Hypothalamus (tissue), 51 donors: Measurements from ENCODE around the gene TEKT1.
A peak's percentile ranks its signal among the peaks of the same experiment; 100 is the strongest.
"Not testable (repeated sequence)": the region's sequence is repeated elsewhere in the genome, so short reads cannot be mapped to it uniquely, and the experiment has no call there.

Source experiments
- DNase-seq, 51 donors: peaks; one replicate each; lab custom pipeline; 2025; lab: John Stamatoyannopoulos, UW

Gene TEKT1

DNA sequence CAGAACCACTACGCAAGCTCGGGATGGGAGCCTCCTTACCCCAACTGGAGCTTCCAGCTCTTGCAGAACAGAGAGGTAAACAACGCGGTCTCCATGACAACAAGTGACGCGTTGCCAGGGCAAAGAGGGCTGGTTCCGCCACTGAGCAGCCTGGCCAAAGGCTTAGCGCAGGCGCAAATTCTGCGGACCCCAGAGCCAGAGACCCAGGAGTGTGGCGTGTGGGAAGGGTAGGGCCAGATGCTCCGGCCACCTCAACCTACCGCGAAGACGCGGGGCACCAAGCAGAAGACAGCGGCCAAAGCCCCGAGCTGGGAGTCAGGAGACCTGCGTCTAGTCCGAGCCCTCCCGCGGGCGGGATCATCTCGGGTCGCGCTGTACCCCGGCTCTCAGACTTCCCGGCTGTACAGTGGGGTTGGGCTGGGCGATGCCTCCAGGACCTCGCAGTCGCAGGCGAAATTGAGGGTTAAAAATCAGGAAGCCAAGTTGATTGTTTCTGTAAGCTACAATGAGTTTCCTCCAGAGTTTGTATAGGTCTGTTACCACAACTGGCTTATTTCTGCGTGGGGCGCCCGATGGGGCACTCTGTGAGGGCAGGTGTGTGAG is at the start of gene TEKT1:
Gene TEKT1 (minus strand): TSS at position 69 of the 603 bp plus-strand sequence. CDS start 1,353 bp downstream, outside the sequence.
- peak in 49 of 51 donors; percentile 1 to 84 (median 58) for DNase-seq

DNA sequence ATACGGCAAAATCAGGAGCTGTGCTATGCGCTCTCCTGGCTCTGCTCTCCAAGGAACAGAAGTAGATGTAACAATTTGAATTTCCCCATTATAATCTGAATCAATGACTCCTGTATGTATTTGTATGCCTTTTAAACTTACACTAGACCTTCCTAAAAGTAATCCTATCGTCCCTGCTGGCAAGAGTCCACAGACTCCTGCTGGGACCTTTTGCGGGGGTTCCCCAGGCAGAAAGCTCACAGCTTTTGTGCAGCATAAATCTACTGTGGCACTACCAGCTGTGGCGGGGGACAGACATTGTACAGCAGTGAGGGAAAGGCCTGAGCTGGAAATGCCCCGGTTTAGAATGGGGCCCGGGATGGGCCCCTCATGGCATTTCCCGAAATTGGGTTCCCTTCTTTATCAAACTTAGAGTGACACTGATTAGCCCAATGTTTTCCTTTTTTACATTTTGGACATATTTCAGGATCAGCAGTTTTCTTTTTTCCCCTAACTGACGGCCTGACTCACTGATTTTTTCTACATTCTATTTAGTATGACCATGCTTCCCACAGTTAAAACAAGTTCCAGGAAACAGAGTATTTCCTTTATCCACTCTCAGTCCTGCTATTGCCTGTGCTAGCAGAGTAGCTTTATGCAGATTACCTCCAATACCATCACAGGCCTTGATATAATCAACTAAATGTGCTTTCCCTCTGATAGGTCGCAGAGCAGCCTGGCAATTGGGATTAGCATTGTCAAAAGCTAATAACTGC is 47.9 kb upstream of the TEKT1 start:
- DNase-seq = not testable (repeated sequence)

DNA sequence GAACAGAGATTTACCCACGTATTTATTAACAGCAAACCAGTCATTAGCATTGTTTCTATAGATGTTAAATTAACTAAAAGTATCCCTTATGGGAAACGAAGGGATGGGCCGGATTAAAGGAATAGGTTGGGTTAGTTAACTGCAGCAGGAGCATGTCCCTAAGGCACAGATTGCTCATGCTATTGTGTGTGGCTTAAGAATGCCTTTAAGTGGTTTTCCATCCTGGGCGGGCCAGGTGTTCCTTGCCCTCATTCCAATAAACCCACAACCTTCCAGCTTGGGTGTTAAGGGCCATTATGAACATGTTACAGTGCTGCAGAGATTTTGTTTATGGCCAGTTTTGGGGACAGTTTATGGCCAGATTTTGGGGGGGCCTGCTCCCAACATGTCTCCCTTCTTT is 43.7 kb upstream of the TEKT1 start:
- DNase-seq = not testable (repeated sequence)

DNA sequence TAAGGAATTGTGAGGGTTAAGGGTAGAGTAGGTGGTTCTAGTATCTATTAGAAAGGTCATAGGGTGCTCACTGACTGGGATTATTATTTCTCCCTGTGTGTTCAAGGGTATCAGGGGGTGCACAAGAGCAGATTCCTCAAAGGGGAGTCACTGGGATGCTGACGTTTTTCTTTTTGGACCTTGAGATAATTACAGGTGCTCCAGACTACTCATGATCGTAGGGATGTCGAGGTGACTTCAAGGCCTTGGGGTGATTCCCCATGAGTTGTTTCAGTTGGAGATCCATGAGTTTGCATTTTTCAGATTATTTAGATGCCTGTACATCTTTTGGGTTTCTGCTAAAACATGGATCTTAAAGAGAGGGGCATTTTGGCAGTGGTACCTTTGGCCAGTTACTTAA is 41.4 kb upstream of the TEKT1 start:
- no peak for DNase-seq

DNA sequence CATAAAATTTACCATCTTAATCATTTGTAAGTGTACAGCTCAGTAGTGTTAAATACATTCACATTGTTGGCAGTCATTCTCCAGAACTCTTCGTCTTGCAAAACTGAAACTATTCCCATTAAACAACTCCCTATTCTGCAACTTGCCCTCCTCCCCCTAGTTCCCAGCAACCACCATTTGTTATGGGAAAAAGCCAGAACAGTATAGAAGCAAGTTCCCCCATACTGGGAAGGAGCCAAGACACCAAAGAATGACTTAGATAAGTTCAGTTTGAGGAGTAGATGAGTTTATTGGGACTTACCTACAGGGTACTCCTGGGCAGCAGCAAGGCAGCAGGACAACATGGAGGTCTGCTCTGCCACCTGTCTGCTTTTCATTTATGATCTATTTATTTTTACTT is 39.3 kb upstream of the TEKT1 start:
- DNase-seq = no peak

DNA sequence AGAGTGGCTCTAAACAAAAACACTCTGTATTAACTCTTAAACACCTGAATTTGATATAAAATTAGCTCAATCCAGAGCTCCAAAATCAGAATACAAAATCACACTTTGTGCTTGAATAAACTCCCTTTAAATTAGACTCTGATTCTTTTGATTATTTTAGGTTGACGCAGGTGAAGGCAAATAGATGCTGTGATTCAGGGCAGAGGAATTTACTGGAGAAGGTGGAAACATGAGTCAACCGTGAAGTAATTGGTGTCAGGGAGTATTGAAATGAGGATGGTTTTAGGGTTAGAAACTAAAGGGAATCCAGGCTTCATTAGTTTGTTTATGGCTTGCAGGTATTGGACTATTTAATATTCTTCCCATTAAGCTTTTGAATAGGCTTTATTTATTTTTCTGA is 37.1 kb upstream of the TEKT1 start:
- DNase-seq = no peak

DNA sequence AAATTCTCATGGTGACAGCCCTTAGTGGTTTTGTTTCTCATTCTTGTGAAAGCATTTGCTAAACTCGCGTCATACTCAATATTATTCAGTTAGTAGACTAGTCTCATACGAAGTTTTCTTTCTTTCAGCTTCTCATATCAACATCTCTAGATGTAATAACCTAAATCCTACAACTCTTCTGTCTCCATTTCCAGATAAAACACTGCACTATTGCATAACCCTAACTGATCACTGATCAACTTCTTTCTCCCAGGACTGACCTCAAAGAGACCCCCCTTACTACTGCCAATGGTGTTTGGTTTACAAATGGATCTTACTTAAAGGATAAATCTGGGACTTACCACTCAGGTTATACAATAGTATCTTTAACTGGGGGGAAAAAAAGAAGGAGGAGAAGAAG is 36.3 kb upstream of the TEKT1 start:
- no peak for DNase-seq

DNA sequence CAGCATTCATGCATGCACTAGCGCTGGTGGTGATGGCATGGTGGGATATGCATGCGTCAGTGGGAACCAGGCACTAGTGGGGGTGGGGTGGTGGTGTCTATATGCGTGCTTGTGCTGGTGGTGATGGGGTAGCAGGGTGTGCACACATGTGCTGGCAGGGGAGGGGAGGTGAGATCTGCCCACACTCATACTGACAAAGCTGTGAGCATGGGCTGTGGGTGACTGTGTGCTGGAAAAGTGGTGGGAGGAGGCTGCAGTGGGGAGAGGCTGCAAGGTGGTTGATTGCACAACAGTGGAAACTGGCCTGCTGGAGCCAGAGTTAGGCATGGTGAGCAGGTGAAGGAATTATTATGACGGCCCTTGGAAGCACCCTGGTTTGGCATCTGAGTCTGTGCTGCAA is 31.3 kb upstream of the TEKT1 start:
- DNase-seq = no peak

DNA sequence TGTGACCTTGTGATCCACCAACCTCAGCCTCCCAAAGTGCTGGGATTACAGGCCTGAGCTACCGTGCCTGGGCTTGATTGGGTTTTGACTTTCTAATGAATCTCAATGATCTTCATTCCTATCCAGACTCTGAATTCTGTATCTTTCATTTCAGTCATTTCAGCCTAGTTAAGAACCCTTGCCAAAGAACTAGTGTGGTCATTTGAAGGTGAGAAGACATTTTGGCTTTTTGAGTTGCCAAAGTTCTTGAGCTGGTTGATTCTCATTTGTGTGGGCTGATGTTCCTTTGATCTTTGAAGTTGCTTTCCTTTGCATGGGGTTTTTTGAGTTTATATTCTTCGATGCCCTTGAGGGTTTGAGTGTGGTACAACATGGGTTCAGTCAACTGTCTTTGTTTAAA is 30.6 kb upstream of the TEKT1 start:
- no peak for DNase-seq

DNA sequence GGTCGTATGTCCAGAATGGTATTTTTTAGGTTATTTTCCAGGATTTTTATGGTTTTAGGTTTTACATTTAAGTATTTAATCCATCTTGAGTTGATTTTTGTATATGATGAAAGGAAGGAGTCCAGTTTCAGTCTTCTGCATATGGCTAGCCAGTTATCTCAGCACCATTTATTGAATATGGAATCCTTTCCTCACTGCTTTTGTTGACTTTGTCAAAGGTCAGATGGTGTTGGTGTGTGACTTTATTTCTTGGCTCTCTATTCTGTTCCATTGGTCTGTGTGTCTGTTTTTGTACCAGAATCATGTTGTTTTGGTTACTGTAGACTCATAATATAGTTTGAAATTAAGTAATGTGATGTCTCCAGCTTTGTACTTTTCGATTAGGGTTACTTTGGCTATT is 26.4 kb upstream of the TEKT1 start:
- DNase-seq = no peak

DNA sequence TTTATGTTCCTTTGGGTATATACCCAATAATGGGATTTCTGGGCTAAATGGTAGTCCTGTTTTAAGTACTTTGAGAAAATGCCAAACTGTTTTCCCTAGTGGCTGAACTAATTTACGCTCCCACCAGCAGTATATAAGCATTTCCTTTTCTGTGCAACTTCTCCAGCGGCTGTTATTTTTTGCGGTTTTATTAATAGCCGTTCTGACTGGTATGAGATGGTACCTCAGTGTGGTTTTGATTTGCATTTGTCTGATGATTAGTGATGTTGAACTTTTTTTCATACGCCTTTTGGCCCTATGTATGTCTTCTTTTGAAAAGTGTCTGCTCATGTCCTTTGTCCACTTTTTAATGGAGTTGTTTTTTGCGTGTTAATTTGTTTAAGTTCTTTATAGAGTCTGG is 25.8 kb upstream of the TEKT1 start:
- DNase-seq = no peak

DNA sequence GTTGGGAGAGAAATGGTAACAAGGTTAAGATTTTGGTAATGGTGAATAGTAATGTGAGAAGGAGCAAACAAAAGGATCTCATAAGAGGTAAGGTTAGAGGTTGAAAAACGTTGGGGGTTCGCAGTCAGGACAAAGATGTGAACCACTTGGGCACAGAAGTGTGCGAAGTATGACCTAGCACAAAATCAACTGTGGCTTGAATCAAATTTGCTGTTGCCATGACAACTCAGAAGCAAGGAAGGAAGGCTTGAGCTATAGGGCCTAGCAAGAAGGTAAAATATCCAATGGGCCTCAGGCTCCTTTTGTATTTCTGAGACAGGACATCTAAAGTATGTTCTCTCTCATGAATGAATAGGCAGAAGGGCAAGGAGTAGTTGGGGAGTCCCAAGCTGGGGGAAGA is 24.5 kb upstream of the TEKT1 start:
- no peak for DNase-seq

DNA sequence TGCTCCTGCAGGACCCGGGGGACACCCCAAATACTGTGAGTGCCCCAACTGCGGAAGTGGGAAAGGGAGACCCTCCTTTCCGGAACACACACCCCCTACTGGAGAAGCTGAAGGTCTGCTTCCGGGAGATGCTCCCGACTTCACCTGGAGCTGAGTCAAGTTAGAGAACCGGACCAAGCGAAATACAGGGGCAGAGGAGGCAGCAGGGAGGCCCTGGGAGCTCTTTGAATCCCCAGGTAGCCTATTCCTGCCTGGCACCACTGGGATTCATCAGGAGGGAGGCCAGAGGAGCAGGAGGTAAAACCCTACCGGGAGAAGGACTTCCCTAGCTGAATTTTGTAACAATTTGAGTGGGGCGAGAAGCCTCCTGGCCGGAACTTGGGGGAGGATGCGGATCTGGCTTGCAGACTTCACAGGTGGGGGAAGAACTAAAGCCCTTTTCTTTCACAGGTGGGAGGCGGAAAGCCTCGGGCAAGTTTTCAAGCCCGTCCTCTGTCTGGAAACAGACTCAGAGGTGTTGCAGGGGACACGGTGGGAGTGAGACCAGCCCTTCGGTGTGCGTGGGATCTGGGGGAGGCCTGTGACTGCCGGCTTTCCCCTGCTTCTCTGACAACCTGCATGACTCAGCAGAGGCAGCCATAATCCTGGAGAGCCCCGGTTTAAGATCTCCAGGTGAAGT is 22.4 kb upstream of the TEKT1 start:
- DNase-seq = peak in 3 of 51 donors; percentile 5 to 31 (median 14)

DNA sequence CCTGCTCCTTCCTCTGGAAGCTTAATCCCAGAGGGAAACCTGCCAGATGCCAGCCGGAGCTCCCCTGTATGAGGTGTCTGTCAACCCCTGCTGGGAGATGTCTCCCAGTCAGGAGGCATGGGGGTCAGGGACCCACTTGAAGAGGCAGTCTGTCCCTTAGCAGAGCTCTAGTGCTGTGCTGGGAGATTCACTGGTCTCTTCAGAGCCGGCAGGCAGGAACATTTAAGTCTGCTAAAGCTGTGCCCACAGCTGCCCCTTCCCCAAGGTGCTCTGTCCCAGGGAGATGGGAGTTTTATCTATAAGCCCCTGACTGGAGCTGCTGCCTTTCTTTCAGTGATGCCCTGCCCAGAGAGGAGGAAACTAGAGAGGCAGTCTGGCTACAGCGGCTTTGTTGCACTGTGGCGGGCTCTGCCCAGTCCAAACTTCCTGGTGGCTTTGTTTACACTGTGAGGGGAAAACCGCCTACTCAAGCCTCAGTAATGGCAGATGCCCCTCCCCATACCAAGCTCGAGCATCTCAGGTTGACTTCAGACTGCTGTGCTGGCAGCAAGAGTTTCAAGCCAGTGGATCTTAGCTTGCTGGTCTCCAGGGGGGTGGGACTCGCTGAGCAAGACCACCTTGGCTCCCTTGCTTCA is 17.1 kb upstream of the TEKT1 start:
- DNase-seq = not testable (repeated sequence)

DNA sequence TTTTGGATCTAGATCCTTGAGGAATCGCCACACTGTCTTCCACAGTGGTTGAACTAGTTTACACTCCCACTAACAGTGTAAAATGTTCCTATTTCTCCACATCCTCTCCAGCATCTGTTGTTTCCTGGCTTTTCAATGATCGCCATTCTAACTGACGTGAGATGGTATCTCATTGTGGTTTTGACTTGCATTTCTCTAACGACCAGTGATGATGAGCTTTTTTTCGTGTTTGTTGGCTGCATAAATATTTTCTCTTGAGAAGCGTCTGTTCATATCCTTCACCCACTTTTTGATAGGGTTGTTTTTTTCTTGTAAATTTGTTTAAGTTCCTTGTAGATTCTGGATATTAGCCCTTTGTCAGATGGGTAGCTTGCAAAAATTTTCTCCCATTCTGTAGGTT is 14.6 kb upstream of the TEKT1 start:
- not testable (repeated sequence) for DNase-seq

DNA sequence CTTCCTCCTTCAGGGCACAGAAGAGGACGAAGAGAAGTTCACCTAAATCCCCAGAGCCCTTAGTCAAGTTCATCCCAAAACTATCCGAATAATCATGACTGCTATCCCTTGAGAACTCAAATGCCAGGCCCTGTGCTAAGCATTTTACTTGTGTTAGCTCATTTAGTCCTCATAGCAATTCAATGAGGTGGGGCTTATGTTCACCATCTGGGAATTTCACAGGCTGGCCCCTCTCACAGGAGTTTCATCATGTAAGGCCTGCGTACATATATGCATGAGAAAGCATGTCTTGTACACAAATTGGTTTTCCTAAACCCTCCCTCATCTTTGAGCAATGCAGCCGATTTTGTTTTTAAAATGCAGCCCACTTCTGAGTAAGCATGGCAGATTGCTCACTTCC is 12.9 kb upstream of the TEKT1 start:
- DNase-seq = not testable (repeated sequence)

DNA sequence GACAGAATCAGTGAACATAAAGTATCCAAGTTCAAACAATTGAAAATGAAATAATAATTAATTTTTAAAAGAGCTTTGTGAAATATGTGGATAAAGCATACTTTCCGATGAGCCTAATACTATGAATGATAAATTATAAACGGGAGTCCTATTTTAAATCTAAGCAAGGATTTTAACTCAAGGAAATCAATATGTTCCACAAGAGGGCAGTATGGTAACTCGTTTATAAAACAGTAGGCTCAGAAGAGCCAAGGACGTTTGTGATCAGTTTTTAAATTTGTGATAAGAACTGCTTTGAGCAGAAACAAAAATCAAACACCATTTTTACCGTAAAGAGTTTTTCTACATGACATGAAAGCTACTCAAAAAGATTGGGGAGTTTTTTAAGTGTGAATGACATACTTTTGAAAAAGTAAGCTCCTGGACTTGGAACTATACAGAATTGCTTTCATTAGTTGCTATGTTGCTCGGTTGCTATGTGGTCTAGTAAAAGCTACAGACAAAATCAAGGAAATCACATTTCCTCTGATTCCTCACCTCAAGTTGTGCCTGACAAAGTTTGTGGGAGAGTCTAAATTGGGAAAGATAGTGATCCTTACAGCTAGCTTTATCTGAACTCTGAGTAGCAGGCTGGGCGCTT is 11.8 kb upstream of the TEKT1 start:
- DNase-seq = peak in 1 of 51 donors; percentile 15

DNA sequence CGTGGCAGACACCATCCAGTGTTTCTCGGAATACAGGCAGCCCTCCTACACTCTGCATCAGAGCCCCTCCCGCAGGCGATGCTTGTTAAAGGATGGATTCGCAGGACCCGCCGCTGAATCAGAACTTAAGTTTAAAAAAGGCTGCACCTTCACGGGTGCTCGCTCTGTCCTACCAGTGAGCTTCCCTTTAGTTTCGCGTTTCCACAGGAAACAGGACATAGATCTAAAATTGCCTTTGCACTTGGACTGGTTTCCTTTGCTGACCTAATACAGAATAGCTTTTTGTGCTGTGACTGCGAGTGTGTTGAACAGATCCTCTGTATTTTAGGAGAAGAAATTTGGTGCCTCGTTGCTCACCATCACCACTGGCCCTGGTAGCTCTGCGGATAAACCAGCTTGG is 10.2 kb upstream of the TEKT1 start:
- DNase-seq = not testable (repeated sequence)

DNA sequence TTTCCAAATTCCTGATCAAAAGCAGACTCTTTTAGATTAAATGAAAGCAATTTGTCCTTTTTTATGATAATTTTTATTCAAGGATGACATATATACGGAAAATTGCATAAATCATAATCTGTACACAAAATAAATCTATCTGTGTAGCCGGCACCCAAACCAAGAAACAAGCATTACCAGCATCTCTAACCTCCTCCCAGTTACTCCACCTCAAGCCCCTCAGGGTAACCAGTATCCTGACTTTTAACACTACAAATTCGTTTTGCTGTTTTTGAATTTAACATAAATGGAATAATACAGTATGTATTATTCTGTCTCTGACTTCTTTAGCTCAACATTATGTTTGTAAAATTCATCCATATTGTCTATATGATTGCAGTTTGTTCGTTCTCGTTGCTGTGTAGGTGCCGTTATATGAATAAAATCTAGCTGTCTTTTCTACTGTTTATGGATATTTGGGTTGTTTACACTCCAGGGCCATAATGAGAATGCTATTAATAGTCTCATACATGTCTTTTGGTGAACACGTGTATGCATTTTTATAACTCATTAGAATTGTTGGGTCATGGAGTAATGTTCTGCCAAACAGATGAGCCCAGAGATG is 1.0 kb downstream of the TEKT1 start:
- DNase-seq = no peak

DNA sequence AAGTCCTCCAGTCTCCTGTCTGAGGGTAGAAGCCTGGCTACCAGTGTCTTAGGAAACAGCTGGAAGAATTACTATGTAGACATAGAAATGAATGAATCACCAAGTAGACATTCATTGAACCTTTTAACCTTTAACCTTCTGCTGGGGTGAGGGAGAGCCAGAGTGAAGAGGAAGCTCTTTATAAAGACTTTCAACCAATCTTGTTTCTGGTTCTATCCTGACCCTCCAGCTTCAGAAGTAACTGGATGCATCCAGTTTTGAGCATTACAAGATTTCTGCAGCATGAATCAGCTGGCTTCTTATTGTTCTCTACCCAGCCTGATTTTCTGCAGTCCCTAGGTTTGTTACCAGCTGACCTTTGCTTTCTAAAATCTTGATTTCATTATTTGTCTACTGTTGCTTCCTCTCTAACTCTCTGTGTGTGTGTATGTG is 8.5 kb downstream of the TEKT1 start:
- DNase-seq = no peak
